Measurements from ENCODE around the gene CXorf38.

Gene CXorf38, protein sequence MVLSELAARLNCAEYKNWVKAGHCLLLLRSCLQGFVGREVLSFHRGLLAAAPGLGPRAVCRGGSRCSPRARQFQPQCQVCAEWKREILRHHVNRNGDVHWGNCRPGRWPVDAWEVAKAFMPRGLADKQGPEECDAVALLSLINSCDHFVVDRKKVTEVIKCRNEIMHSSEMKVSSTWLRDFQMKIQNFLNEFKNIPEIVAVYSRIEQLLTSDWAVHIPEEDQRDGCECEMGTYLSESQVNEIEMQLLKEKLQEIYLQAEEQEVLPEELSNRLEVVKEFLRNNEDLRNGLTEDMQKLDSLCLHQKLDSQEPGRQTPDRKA

DNA sequence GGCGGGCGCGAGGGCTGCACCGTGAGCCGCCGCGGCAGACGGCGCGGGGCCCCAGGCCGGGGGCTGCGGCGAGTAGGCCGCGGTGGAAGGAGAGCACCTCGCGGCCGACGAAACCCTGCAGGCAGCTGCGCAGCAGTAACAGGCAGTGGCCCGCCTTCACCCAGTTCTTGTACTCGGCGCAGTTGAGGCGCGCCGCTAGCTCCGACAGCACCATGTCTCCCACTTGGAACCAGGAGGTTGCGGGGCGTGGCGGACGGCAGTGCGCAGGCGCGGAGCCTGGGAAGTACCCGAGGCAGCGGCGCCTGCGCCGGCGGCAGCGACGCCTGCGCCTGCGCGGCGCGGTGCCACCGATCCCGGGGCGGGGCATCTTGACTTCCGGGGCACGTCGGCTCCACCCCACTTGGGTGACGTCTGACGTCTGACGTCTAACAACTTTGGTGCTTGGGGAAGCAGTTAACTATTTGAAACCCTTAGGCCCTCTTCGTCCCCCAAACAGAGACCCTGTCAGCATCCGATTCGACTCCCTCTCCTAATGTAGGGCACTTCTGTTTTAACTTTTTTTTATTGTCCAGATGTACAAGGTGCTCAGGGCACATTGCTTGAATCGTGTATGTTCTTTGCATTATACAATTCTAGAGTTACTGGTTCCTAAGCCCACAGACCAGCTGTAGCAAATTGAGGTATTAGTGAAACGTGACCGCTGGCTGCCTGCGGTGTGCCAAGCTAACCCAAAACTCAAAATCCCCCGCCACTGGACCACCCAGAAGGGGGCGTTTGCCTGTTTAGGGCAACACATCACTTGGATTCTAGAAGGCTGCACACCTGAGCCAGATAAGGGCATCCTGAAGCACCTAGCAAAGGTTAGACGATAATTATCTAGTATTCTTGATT lies at the start of gene CXorf38:
TSS of gene CXorf38 (minus strand) at position 255 of the 891 bp plus-strand sequence. CDS start at position 214, 41 bp downstream.
- DNase-seq, result peak; percentile 96

DNA sequence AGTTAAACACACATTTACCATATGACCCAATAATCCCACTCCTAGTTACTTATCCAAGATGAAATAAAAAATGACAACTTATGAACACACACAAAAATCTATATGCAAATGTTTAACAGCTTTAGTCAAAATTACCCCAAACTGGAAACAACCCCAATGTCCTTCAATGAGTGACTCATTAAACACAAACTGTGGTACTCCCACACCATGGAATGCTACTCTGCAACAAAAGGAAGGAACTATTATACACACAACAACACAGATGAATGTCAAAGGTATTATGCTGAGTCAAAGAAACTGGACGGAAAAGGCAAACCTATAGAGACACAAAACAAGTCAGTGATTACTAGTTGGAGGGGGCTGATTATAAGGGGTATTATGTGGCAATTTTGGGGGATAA lies 47.4 kb upstream of the CXorf38 start:
- DNase-seq, result no peak

DNA sequence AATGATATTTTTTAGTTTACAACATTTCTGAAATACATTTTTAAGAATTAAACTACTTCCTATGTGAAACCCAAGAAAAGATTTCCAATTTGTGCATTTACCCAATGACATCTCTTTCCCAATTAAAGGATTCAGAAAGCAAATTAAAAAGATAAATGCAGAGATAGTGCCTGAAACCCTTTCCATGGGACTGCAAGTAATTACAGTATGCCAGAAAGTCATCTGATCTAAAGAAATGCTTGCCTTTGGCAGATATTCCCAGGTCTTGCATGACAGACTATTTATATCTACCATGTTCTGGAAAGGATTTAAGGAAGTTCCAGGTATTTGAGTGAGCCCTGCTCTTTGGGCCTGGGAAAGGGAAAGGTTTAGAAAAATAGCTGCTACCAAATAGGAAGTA lies 41.6 kb upstream of the CXorf38 start:
- DNase-seq, result no peak

DNA sequence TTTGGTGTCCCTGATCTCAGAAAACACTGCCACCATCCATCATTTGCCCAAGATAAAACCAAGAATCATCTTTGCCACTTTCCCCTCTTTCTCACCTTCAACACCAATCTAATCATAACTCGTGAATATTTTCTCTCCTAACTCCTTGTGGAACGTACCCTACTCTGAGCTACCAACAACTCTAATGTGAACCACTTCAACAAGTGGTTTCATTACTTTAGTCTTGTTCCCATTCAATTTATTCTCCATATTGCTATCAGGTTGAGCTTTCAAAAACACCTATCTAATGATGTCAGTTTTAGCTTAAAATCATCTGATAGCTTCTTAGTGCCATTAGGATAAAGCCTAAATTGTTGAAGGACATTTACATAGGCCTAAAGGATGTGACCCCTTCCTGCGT lies 39.8 kb upstream of the CXorf38 start:
- DNase-seq, result no peak

DNA sequence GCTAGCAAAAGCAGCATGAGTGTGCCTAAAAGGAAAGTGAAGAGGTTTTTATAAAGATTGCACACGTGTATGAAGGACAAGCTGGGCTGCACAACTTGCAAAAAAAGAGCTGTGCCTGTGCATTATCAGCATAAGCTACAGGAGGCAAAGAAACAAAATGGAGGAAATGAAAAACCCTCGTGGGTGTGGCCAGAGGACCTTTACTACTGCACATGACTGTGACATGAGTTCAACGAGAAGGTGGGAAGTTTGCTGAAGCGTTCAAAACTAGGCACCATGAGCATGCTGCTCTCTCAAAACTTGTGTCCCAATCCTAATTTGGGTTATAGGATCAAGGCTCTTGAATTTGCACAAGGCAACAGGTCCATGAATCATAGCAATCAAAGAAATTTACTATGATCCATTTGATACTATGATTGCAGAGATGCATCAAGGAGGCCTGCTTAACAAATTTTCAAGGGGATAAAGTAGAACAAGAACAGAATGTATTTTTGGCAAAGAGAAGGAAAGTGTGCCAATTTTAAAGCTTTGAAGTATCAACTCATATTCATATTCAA lies 38.1 kb upstream of the CXorf38 start:
- DNase-seq, result no peak

DNA sequence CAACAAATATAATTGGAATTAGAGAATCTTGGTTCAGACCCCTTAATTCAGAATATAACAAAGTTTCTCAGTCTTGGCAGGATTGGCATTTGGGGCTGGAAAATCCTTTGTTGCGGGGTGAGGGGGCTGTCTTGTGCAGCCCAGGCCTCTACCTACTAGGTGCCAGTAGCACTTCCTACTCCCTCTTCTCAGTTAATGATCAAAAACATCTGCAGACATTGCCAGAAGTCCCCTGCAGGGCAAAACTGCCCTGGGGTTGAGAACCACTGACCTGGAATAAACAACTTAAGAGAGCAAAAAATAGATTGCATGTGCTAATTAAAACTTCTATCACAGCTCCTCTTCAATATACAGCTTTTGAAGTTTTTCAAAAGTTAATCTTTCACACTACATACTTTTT lies 36.7 kb upstream of the CXorf38 start:
- no peak for DNase-seq

DNA sequence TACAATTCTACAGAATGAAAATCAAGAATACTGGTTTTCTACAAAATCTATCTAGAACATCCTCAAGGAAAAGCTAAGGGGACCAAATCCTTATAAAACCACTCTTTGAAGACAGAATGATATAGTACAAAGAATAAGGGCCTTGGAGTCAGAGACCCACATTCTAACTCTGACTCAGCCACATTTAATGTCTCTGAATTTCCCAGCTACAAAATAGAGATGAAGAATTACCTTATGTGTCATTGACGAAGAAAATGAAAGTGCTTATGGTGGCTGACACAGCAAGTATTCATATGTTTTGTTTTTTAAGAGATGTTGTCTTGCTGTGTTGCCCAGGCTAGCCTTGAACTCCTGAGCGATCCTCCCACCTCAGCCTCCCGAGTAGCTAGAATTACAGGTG lies 35.9 kb upstream of the CXorf38 start:
- no peak for DNase-seq

DNA sequence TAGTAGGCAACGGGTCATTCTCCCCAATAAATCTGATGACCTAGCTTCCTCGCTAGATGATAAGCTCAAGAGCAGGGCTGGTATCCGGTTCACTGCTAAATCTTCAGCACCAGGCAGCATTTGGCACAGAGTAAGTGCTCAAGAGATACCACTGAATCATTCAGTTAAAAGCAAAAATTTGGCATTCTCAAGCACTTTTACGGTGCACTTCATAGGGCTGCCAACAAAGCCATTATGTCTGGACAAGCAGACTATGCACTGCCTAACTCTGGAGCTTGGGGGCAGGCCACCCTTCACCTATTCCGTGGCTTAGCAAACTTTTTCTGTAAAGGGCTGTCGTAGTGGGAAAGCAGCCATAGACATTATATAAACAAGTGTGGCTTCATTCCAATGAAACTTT lies 23.8 kb upstream of the CXorf38 start:
- DNase-seq, result no peak

DNA sequence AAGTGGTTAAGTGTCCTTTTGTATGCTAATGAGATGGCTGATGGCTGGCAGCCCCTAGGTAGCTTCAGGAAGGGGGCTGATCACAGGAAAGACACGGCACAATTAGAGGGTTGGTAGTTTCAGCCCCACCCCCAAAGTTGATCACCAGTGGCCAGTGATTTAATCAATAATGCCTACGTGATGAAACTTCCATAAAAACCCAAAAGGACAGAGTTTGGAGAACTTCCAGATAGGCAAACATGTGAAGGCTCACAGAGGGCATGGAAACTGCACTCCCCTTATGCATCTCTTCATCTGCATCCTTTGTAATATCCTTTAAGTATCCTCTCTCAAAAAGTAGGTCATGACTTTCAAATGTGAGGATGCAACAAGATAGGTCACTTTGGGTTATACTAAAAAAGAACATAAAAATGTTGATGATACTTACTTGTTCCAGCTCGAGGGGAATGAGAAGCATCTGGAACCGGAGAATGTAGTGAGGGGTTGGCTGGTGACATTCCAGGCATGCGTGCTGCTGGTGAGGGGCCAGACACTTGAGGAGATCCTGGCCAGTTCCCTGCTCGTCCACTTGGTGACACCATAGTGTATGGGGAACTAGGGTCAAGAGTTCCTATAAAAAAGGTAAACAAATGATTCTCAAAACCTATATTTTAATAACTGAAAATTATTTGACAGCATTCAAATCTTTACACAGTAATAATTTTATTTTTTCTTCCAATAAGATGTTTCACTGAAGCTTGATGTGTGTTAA lies 16.7 kb upstream of the CXorf38 start:
- DNase-seq, result no peak

DNA sequence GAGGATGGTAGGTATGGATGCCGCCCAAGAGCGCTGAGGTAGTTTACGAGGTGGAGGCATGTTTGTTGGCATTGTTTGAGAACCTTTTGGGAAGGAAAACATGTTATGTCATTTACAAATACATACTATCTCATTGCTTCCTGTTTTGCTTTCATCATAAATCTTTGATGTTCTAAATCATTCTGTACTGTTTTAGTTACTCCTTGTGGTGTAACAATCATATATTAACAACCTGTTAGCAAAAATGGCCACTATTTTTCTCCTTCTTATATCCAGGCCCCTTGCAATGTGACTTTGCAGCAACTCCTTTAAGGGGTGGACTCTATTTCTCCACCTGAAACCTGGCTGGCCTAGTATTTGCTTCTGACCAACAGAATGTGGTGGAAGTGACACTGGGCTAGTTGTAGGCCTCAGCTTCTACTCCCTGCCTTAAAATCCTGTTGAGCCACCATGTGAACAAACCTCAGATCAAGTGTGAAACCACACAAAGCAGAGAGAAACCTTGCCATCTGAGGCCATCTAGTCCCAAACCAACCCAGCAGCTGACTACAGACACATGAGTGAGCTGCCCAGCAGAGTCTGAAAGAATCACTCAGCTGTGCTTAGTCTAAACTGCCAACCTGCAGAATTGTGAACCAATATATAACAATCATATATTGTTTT lies 15.8 kb upstream of the CXorf38 start:
- DNase-seq, result no peak

DNA sequence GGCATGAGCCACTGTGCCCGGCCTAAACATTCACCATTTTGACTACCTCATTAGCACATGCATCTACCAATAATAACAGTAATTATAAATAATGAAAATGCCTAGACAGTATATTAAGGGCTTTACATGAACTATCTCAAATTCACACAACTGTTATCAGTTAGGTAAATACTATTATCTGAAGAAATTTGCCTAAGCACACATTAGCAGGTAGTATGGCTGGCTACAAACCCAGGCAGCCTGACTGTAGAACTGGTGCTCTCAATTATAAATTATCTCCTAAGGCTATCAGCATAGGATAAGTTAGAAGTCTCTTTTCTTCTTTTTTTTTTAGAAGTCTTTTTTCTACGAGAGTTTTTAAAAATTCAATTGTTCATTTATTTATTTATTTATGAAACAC lies 14.1 kb upstream of the CXorf38 start:
- DNase-seq, result no peak

DNA sequence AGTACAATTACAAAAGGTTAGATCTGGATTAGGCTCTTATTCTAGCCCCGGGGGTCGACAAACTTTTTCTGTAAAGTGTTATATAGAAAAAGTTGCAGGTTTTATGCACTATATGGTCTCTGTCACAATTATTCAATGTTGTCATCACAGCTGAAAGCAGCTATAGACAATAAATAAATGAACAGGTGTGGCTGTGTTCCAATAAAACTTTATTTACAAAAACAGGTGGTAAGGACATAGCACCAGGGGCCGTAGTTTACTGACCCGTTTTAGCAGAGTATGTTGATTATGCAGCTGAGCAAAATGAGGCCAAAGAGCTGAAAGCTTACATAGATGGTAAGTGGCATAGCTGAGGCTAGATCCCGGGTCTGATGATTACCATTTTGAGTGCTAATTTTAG lies 13.0 kb upstream of the CXorf38 start:
- no peak for DNase-seq

DNA sequence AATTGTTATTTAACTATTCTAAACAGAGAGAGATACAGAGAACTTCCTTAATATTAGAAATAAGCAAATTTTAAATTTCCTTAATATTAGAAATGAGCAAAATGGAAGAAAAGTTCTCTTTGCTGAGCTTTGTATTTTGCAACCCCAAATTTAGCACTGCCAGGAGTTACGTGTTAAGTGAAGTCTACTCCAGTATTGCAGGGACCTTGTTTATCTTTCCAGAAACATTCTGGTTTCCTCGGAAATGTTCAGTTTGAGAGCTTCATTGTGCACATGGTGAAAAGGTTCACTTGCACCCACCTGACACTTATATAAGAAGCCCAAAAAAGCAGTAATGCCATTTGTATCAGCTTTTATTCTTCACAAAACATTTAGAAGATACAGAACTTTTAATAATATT lies 6.2 kb upstream of the CXorf38 start:
- DNase-seq, result no peak

DNA sequence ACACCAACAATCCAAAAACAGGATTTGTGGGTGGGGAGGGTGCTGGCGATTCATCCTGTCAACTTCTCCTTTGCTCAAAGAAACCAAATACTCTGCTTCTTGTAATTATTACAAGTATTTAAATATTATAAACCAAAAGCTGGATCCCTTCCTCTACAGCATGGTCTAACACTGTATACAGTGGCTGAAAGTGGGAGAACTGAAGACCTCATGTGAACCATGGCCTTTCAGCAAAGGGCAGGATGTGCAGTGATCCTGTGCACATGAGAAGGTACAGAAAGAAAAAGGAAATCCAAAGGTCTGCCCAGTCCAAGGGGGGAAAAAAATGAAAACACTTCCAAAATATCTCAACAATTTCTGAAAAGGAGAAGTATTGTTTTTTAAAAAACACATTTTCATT lies 5.3 kb upstream of the CXorf38 start:
- DNase-seq, result no peak

DNA sequence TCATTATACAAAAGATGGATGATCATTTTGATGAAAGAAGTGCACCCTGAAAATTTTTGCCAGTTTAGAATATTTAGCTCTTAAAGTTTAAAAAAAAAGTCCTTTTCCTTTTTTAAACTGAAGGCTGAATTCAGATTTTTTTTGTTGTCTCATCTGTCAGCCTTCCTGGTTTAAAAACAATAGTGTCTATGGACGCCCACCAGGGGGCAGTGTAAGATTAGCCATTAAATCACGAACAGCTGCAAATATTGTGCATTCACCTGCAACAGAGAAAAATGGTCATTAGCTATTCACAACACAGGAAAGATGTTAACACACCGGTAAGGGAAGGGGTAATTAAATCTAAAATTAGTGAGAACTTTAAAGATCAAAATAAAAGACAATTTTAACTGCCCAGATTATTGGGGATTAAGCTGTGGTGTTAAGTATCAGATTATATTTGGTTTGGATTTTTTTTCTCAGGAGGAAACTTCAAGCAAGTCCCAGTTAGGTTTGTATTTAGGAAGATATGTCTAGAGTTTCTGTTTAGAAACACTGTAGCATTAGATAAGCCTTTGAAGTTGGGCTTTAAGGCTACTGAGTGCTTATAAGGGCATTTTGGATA lies 4.4 kb upstream of the CXorf38 start:
- peak; percentile 87 for DNase-seq

DNA sequence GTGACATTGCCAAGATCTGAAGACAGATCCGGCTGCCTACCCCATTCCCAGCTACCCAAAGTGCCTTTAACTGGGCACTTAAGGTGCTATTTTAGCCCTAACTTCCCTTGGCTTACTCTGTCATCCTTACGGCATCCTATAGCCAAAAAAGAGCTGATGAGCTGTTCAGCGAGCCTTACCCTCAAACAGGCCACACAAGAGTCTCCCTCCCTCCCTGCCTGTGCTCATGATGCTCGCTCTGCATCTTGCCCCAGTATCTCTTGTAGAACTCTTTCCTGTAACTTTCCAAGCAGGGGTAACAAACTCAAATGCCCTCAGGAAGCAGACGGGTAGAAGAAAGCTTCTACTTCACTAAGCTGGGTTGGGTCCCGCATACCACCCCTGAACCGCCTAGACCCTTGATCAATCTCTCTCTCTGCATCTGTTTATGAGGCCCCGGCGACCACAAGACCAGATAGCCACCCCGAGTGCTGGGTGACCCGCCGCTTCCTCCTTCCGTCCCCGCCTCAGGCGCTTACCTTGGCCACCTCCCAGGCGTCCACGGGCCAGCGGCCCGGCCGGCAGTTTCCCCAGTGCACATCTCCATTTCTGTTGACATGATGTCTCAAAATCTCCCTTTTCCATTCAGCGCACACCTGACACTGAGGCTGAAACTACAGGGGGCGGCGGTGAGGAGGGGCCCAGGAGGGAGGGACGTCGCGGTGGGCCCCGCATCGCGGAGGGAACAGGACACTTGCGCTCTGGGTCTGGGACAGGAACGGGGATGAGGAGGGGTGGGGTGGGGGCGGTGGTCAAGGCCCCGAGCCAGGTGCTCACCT lies 663 bp downstream of the CXorf38 start:
- DNase-seq, result peak; percentile 75

DNA sequence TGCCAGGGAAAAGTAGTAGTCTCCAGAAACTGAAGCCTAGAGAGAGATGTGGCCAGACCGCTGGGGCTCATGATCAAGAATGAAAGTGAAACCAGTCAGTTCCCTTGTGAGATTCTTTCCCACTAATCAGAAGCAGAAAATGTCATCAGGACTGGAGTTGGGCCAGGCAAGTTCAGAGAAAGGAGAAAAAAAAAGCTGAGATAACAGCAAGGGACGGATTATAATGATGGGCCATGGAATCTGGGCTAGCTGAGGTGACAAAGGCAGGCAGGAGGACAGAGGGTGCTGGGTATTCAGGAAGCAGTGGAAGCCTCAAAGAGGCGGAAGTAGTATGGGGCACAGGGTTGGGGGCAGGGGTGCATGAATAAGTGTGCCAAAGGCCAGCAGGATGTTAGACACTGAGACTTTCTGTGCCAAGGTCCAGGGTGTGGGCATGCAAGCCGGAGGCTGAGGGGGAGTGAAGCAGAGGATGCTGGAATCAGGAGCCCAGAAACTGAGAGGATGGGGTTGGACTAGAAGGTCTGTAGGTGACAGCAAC lies 2.5 kb downstream of the CXorf38 start:
- peak; percentile 79 for DNase-seq

DNA sequence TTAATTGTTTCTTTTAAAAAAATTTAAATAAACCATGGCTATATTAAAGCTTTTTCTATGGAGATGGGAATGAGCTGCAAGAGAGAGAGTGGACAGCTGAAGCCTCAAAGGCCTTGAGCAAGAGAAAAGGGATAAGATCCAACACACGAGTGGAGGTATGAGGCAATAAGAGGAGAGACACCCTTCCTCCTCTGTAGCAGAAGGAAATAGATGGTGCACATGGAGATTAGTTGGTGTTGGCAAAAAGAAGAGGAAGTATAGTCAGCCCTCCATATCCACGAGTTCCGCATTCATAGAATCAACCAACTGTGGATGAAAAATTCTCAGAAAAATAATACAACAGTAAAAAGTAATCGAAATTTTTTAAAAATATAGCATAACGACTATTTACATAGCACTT lies 3.2 kb downstream of the CXorf38 start:
- no peak for DNase-seq

DNA sequence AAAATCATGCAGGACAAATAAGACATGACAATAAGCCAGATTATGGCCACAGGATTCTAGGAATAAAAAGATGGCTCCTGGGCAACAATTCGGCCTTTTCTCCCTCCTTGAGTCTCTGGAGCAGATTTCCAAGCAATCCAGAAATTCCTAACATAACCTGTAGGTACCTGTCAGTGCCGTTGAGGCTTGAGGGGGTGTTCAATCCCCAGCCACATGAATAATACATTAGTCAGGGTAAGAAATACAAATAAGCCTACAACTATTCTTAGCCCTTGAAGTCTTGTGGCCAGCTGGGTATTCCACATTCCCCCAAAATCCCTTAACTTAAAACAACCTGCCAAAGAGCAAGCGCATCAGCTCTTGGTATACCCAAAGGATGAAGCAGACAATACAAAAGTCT lies 9.7 kb downstream of the CXorf38 start:
- no peak for DNase-seq

DNA sequence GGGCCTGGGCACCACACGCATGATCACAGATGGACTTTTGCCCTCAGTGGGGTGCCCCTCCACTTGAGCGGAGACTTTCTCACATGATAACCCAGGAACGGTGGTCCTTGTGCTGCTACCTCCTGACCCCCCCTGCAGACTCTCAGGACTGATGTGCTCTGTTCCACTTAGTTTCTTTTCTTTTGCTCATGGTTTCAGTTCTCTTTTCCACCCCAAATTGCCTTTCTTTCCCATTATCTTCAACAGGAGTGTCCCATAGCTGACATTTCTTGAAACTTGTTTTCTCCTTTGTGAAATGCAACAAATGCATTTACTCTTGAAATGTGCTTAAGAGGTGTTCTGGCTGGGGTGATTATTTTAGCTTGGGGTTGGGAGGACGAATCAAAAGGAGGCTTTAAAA lies 15.2 kb downstream of the CXorf38 start:
- no peak for DNase-seq

DNA sequence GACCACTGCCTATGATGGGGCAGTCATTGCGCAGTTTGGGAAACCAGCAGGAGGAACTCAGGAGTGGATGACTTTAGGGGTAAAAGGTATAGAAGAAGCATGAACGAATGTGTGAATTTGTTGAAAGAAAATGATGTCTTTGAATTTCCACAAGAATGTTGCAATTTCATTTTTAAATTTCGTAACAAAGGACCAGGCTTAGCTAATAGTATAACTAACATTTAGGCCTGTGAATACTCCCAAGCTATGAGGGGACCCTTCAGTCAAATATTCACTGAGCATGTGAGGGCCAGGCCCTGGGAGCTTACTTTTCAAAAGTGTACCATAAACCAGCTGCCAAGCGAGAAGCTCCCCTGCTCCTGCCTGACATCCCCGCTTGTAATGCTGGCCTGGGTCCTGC lies 18.9 kb downstream of the CXorf38 start:
- DNase-seq, result no peak
